Raji (cell line): ENCODE results near the gene JMJD1C.

Source experiments
- POLR2A ChIP-seq: IDR thresholded peaks from 2 replicates; pipeline ENCODE4 v1.6.1; 2011; ENCODE audit warnings: low read depth, low read length, control low read depth; ENCODE audit not compliant: insufficient read depth

Gene JMJD1C

DNA sequence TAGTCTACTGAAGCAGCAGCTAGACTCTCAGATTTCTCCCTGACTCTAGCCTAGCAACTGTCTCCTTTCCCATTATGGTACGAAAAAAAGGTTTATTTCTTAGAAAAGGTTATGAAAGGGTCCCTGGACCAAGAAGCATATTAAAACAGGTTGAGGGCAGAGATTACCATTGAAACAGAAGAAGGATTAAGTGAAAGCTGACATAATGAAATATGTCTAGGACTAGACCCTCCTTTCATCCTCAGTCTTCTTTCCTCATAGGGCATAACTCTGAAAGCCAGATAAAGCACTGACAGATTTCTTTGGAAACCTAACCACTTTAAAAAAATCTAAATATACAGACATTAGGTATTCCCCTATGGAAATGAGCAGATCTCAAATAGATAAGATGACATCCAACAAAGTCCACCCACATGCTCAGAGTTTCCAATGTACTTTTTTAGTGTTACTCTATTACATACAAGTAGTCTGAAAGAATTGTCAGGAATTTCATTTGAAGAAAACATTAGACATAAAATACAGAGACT, 58.6 kb downstream of the JMJD1C start:
- no peak for TF ChIP-seq POLR2A

GRCh38 chr10:63396133-63396761, 69.5 kb downstream of the JMJD1C start:
- no peak for TF ChIP-seq POLR2A

DNA sequence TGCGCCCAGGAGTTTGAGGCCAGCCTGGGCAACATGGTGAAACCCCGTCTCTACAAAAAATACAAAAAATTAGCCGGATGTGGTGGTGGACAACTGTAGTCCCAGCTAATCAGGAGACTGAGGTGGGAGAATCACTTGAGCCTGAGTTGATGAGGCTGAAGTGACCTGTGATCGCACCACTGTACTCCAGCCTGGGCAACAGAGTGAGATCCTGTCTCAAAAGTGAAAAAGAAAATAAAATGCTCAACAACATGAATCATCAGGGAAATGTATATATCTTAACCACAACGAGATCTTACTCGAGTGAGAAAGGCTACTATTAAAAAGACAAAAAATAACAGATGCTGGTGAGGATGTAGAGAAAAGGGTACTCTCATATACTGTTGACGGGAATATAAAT, 72.7 kb downstream of the JMJD1C start:
- no peak for TF ChIP-seq POLR2A

GRCh38 chr10:63392224-63392623, 73.6 kb downstream of the JMJD1C start:
- no peak for TF ChIP-seq POLR2A

- TF ChIP-seq POLR2A = no peak
These were observed 74.0 kb downstream of the JMJD1C start for GRCh38 chr10:63391812-63392211.

- TF ChIP-seq POLR2A = no peak
These were observed 75.3 kb downstream of the JMJD1C start for GRCh38 chr10:63390521-63390920.

DNA sequence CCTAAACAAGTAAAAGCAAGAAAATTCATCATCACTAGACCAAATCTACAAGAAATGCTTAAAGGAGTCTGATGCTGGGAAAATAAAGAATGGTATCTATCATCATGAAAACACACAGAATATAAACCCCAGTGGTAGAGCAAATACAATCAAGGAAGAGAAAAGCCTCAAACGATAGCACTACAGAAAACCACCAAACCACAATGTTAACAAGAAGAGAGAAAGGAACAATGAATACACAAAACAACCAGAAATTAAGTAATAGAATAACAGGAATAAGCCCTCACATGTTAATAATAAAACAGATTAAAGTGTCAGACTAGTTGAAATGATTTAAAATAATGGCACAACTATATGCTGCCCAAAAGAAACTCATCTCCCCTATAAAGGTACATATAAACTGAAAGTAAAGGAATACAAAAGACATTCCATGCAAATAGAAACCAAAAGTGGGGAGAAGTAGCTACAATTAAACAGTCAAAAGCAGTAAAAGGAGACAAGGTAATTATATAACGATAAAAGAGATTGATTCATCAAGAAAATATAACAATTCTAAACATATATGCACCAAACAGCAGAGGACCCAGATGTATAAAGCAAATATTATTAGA, 77.3 kb downstream of the JMJD1C start:
- TF ChIP-seq POLR2A = no peak

DNA sequence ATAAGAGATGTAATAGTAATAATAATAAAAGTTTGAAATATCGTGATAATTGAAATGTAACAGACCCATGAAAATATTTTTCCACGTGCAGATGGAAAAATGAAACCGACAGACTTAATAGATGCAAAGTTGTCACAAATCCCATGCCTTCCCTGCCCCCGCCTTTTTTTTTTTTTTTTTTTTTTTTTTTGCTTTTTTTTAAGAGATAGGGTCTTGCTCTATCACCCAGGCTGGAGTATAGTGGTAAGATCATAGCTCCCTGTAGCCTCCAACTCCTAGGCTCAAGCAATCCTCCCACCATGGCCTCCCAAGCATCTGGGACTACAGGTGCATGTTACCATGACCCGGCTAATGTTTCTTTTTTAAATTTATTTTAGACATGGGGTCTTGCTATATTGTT, 80.5 kb downstream of the JMJD1C start:
- TF ChIP-seq POLR2A = no peak

- no peak for TF ChIP-seq POLR2A
These were observed 81.1 kb downstream of the JMJD1C start for GRCh38 chr10:63384675-63385074.

DNA sequence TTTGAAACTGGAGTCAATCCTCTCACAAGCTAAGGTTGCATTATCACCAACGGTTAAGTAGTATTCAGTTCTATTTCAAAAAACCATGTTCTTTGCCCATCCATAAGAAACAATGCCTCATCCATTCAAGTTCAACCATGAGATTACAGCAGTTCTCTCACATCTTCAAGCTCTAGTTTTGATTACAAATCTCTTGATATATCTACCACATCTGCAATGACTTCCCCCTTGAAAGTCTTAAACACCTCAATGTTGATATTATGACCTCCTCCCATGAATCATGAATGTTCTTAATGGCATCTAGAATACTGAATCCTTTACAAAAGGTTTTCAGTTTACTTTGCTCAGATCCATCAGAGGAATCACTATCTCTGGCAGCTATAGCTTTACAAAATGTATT, 81.8 kb downstream of the JMJD1C start:
- no peak for TF ChIP-seq POLR2A

DNA sequence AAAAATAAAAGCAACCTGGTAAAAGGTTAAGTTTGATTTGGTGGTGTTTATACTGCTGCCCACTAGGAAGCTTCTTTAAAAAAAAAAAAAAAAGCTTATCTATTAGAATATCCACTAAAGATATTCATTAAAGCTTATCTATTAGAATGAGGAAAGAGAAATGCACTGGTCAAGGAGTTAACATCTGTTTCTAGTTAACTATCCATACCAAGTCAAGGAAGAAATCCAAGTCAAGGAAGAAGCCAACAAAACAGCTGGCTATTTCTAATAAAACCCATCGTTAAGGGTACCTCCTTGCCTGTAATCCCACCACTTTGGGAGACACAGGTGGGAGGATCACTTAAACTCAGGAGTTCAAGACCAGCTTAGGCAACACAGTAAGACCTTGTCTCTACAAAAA, 82.6 kb downstream of the JMJD1C start:
- no peak for TF ChIP-seq POLR2A

DNA sequence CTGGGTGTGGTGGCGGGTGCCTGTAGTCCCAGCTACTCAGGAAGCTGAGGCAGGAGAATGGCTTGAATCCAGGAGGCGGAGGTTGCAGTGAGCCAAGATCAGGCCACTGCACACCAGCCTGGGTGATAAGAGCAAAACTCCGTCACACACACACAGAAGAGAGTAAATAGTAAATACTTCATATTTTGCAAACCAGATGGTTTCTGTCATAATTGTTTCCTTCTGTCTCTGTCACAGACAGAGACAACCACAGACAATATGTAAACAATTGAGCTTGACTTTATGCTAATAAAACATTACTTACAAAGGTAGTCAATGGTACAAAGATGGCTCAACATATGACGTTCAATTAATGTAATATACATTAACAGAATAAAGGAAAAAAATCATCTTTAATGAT, 83.7 kb downstream of the JMJD1C start:
- no peak for TF ChIP-seq POLR2A

DNA sequence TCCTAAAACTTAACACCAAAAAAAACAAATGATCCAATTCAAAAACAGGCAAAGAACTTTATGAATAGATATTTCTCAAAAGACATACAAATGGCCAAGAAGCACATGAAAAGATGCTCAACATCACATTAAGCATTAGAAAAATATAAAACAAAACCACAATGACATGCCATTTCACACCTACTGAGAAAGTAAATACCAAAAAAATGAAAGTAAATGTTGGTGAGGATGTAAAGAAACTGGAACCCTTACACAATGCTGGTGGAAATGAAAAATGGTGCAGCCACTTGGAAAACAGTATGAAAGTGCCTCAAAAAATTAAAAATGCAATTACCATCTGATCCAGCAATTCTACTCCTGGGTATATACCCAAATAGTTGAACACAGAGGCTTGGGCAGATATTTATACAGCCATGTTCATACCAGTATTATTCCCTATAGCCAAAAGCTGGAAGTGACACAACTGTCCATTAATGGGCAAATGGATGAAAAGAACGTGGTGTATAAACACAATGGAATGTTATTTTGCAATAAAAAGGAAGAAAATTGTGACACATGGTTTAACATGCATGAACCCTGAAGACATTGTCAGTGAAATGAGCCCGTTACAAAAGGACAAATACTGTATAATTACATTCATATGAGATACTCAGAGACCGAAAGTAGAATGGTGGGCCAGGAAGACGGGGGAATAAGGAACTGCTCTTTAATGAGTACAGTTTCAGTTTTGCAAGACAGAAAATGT, 89.0 kb downstream of the JMJD1C start:
- no peak for TF ChIP-seq POLR2A

DNA sequence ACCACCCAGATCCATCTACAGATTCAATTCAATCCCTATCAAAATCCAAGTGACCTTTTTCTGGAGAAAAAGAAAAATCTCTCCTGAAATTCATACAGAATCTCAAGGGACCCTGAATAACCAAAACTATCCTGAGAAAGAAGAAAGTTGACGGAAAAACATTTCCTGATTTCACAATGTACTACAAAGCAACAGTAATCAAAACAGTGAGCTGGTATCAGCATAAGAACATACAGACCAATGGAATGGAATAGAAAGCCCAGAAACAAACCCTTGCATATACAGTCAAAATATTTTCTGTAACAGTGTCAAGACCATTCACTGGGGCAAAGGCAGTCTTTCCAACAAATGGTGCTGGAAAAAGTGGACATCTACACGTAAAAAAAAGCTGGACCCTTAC, 89.9 kb downstream of the JMJD1C start:
- TF ChIP-seq POLR2A = no peak

GRCh38 chr10:63375458-63375857, 90.3 kb downstream of the JMJD1C start:
- TF ChIP-seq POLR2A = no peak

DNA sequence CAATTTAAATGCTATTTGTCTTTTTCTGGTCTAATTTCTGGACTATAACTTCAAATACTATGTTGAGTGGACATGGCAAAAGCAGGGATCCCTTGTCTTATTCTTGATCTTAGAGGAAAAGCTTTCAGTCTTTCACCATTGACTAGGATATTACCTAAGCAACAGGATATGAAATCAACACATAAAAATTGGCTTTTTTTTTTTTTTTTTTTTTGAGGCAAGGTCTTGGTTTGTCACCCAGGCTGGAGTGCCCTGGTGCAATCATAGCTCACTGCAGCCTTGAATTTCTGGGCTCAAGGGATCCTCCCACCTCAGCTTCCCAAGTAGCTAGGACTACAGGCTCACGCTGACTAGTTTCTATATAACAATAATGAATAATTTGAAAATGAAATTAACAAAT, 90.8 kb downstream of the JMJD1C start:
- TF ChIP-seq POLR2A = no peak
